Smooth muscle cell (in vitro differentiated cells): ENCODE results near the gene HJV. TPM values are rescaled to one million over a fixed set of nuclear protein-coding genes. Genes with fewer than 3 reads are reported as not detected.

Experiments used
- DNase-seq: peaks from one replicate; lab custom pipeline; 2025; ENCODE audit not compliant: unreplicated experiment; lab: John Stamatoyannopoulos, UW
- H2AFZ ChIP-seq: fragments of 200-600 bp; sonication (generic); 2 replicates; pipeline ENCODE4 v1.6.0; 2016; ENCODE audit warnings: antibody characterized with exemption, low read depth, mild to moderate bottlenecking
- H3F3A ChIP-seq: fragments of 200-600 bp; sonication (generic); 2 replicates; pipeline ENCODE4 v1.6.0; 2017; ENCODE audit warnings: antibody characterized with exemption, low read depth
- H3K27ac ChIP-seq: fragments of 200-600 bp; sonication (generic); 2 replicates; pipeline ENCODE4 v1.5.1; 2016; ENCODE audit warnings: low read depth, mild to moderate bottlenecking
- H3K27me3 ChIP-seq: fragments of 200-600 bp; sonication (generic); 2 replicates; pipeline ENCODE4 v1.6.1; 2016; ENCODE audit warnings: low read depth, mild to moderate bottlenecking
- H3K36me3 ChIP-seq: fragments of 200-600 bp; sonication (generic); 2 replicates; pipeline ENCODE4 v1.5.1; 2016; ENCODE audit warnings: low read depth
- H3K4me1 ChIP-seq: fragments of 200-600 bp; sonication (generic); 2 replicates; pipeline ENCODE4 v1.5.1; 2016; ENCODE audit warnings: low read depth
- H3K4me2 ChIP-seq: fragments of 200-600 bp; sonication (generic); 2 replicates; pipeline ENCODE4 v1.6.0; 2016; ENCODE audit warnings: mild to moderate bottlenecking
- H3K4me3 ChIP-seq: fragments of 200-600 bp; sonication (generic); 2 replicates; pipeline ENCODE4 v1.5.1; 2016; ENCODE audit warnings: mild to moderate bottlenecking
- H3K79me2 ChIP-seq: fragments of 200-600 bp; sonication (generic); 2 replicates; pipeline ENCODE4 v1.6.0; 2016; ENCODE audit warnings: low read depth, mild to moderate bottlenecking
- H3K9ac ChIP-seq: fragments of 200-600 bp; sonication (generic); 2 replicates; pipeline ENCODE4 v1.6.0; 2016; ENCODE audit warnings: low read depth
- H3K9me3 ChIP-seq: fragments of 200-600 bp; sonication (generic); replicated peaks from 2 replicates; pipeline ENCODE4 v1.5.1; 2016; ENCODE audit warnings: low read depth
- H4K20me1 ChIP-seq: fragments of 200-600 bp; sonication (generic); 2 replicates; pipeline ENCODE4 v1.6.0; 2016; ENCODE audit warnings: low read depth
- CTCF ChIP-seq: fragments of 200-600 bp; sonication (generic); IDR thresholded peaks from 2 replicates; pipeline ENCODE4 v1.5.1; 2017; ENCODE audit warnings: borderline replicate concordance, mild to moderate bottlenecking, antibody characterized with exemption; ENCODE audit not compliant: insufficient read depth, poor library complexity, severe bottlenecking
- WGBS: methylation state at CpG from one replicate; pipeline ENCODE4 v1.1.7; 2016; ENCODE audit warnings: low lambda C conversion rate; 5-methylcytosine and 5-hydroxymethylcytosine counted together
- polyA plus RNA-seq: library from polyadenylated mRNA; unstranded; fragments of >200 nt; fragmentation: Nextera tagmentation; extraction: Ambion mirVana; gene quantifications from 2 replicates; pipeline ENCODE4 v1.2.1, GENCODE V29; 2016
- total RNA-seq: library from RNA; depleted of rRNA; stranded (reverse); fragments of >200 nt; gene quantifications from 2 replicates; pipeline ENCODE4 v1.2.3, GENCODE V29; 2014

Gene HJV
- total and polyA plus RNA-seq, 2 experiments from 2014 or later: not detected

GRCh38 chr1:146036965-146037646 is 15.6 kb upstream of the HJV start:
- Histone ChIP-seq H4K20me1 (no peaks in the 10 kb centered on the region), H3K9me3 (no peaks in the 10 kb centered on the region), H3F3A (peaks cover 14% of the 10 kb centered on the region), H3K4me1 (no peaks in the 10 kb centered on the region), H3K27ac (peak overlapping the region; percentile 79), H3K9ac (peak overlapping the region; percentile 5), H3K79me2 (no peaks in the 10 kb centered on the region), H2AFZ (peak overlapping the region; percentile 86), H3K4me3 (peak overlapping the region; percentile 54), H3K4me2 (peak overlapping the region; percentile 91), H3K36me3 (no peaks in the 10 kb centered on the region), H3K27me3 (no peaks in the 10 kb centered on the region)
- no peak for TF ChIP-seq CTCF
- WGBS: 1% methylated on average over 21 of the region's 21 CpGs
- peak; percentile 47 for DNase-seq

GRCh38 chr1:146036241-146036964 is 14.9 kb upstream of the HJV start:
- peaks cover 14% of the 10 kb centered on the region for H3F3A ChIP-seq
- no peaks in the 10 kb centered on the region for H4K20me1 ChIP-seq
- peak overlapping the region; percentile 54 for H3K4me3 ChIP-seq
- H3K4me1 ChIP-seq: no peaks in the 10 kb centered on the region
- H3K9ac ChIP-seq: no peak overlapping the region
- 20% methylated on average over 10 of the region's 10 CpGs for WGBS
- no peak for DNase-seq
- no peaks in the 10 kb centered on the region for H3K9me3 ChIP-seq
- peak overlapping the region; percentile 79 for H3K27ac ChIP-seq
- H3K27me3 ChIP-seq: no peaks in the 10 kb centered on the region
- H2AFZ ChIP-seq: no peak overlapping the region
- H3K36me3 ChIP-seq: no peaks in the 10 kb centered on the region
- H3K79me2 ChIP-seq: no peaks in the 10 kb centered on the region
- no peak for TF ChIP-seq CTCF
- H3K4me2 ChIP-seq: peak overlapping the region; percentile 91

- H3K27me3 ChIP-seq: no peaks in the 10 kb centered on the region
- H3K4me1 ChIP-seq: no peaks in the 10 kb centered on the region
- H3K36me3 ChIP-seq: no peaks in the 10 kb centered on the region
- no peaks in the 10 kb centered on the region for H3K9me3 ChIP-seq
- H3K9ac ChIP-seq: no peak overlapping the region
- 29% methylated on average over 6 of the region's 6 CpGs for WGBS
- no peak for DNase-seq
- no peaks in the 10 kb centered on the region for H3K79me2 ChIP-seq
- peak overlapping the region; percentile 10 for H2AFZ ChIP-seq
- peak overlapping the region; percentile 91 for H3K4me2 ChIP-seq
- no peak for TF ChIP-seq CTCF
- peak overlapping the region; percentile 2 for H3K27ac ChIP-seq
- H3F3A ChIP-seq: peaks cover 14% of the 10 kb centered on the region
- H4K20me1 ChIP-seq: no peaks in the 10 kb centered on the region
- H3K4me3 ChIP-seq: peak overlapping the region; percentile 54
Measured at GRCh38 chr1:146035048-146035423, 13.5 kb upstream of the HJV start.
